Activated CD4-positive, alpha-beta T cell treated with anti-CD3 and anti-CD28 coated beads for 4 hours (primary cell): ENCODE results near the gene GALNT10.
"Not testable (repeated sequence)": the region's sequence is repeated elsewhere in the genome, so short reads cannot be mapped to it uniquely, and the experiment has no call there.

Experiments used
- DNase-seq, 2 donors: peaks; one replicate each; pipeline ENCODE4 v3.0.0-alpha.2; 2020

Gene GALNT10, protein sequence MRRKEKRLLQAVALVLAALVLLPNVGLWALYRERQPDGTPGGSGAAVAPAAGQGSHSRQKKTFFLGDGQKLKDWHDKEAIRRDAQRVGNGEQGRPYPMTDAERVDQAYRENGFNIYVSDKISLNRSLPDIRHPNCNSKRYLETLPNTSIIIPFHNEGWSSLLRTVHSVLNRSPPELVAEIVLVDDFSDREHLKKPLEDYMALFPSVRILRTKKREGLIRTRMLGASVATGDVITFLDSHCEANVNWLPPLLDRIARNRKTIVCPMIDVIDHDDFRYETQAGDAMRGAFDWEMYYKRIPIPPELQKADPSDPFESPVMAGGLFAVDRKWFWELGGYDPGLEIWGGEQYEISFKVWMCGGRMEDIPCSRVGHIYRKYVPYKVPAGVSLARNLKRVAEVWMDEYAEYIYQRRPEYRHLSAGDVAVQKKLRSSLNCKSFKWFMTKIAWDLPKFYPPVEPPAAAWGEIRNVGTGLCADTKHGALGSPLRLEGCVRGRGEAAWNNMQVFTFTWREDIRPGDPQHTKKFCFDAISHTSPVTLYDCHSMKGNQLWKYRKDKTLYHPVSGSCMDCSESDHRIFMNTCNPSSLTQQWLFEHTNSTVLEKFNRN

DNA sequence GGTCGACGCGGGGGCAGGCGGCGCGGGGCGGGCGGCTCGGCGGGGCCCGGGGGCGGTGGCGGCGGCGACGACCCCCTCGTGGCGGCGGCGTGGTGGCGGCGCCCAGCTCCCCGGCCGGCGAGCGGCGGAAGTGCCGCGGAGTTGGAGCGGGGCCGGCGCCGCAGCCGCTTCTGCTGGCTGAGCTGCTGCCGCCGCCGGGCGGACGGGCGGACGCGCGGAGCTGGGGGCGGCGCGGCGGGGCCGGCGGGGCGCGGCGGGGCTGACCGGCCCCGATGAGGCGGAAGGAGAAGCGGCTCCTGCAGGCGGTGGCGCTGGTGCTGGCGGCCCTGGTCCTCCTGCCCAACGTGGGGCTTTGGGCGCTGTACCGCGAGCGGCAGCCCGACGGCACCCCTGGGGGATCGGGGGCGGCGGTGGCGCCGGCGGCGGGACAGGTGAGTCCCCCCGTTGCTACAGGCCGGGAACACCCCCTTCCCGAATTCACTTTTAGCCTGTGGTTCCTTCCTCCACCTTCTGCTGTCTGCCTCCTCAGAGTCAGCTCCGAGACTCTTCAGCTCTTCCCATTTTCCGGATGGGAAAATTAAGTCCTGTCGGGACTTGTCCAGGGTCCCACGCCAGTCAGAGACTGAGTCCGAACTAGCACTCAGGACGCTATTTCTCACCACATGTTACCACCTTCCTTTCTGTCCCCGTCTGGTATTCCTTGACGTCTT is at the start of gene GALNT10:
GALNT10 (plus strand) TSS at position 139 of the 710 bp plus-strand sequence; CDS start at position 273, 134 bp downstream.
- peak in 1 of 2 donors; percentile 52 for DNase-seq

GRCh38 chr5:154141745-154142221 is 48.8 kb upstream of the GALNT10 start:
- DNase-seq, result no peak

DNA sequence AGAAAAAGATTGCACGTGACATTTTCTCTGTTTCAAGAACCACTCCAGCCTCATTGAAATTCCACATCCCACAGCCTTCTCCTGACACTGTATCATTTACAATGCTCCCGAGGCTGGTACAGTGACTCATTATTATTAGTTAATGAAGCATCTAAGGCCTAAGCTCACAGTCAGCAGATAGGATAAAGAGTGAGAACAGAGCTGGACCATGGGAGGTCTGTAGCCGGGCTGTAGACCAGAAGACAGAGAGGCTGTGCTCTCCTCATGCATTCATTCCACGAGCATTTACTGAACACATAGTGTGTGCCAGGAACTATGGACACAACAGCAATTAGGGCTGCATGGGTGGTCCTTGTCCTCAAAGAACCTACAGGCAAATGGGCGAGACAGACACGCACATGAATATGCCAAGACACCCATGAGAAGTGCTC is 47.3 kb upstream of the GALNT10 start:
- no peak for DNase-seq

DNA sequence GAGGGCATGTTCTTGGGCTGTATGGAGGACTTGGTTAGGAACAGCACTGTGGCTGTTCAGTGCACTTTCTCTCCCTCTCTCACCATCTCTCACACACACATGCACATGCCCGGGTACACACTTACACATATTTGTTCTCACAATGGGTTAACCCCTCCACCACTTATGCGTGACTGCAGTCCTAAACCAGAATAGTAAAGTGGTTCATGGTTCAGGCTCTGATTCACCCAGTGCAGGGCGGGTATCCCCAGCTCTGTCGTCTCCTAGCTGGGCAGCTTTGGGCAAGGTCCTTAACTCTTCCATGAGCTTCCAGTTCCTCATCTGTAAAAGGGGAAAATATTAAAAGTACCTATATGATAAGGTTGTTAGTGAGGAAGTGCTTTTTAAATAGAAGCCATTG is 45.3 kb upstream of the GALNT10 start:
- DNase-seq, result no peak

GRCh38 chr5:154146409-154146808 is 44.1 kb upstream of the GALNT10 start:
- DNase-seq, result no peak

DNA sequence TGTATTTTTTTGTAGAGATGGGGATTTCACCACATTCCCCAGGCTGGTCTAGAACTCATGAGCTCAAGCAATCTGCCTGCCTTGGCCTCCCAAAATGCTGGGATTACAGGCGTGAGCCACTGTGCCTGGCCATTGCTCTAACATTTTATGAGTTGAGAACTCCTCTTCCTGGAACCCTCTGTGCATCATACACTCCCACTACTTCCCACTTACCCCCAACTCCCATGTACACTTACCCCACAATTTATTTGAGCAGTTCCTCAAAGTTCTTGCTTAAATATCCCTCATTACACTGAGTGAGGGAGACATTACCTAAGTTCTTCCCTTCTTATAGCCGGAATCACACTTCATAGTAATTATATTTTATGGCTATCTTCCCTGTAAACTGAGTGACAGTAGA is 42.9 kb upstream of the GALNT10 start:
- DNase-seq, result no peak

GRCh38 chr5:154150471-154150870 is 40.1 kb upstream of the GALNT10 start:
- DNase-seq, result not testable (repeated sequence)

GRCh38 chr5:154157483-154158378 is 32.8 kb upstream of the GALNT10 start:
- DNase-seq, result no peak

GRCh38 chr5:154158379-154158737 is 32.2 kb upstream of the GALNT10 start:
- no peak for DNase-seq

GRCh38 chr5:154159343-154159742 is 31.2 kb upstream of the GALNT10 start:
- no peak for DNase-seq

DNA sequence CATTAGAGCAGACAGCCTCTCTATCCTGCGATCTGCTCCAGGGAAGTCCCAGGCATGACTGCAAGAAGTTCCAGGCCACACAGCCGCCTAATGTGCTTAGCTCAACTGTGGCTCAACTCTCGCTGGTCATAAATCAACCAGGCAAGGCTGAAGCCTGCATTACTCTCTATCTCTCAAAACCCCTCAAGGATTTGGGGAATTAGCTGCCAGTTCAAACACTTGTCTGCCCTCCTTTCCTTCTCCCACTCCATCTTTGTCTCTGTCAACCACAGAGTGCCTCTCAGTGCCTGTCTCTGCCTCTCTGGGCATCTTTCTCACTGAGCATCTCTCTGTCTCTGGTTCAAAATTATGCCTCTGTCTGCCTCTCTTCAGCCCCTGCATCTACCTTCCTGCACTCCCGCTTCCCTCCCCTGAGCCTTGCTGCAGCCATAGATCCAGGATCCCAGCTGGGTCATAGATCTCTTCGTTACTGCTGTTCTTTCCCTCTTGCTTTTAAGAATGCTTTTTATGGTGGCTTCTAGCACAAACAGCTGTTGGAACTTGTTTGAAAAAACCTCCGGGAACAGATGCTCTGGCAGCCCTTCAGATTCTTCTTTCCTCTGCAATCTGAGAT is 27.9 kb upstream of the GALNT10 start:
- DNase-seq, result no peak

DNA sequence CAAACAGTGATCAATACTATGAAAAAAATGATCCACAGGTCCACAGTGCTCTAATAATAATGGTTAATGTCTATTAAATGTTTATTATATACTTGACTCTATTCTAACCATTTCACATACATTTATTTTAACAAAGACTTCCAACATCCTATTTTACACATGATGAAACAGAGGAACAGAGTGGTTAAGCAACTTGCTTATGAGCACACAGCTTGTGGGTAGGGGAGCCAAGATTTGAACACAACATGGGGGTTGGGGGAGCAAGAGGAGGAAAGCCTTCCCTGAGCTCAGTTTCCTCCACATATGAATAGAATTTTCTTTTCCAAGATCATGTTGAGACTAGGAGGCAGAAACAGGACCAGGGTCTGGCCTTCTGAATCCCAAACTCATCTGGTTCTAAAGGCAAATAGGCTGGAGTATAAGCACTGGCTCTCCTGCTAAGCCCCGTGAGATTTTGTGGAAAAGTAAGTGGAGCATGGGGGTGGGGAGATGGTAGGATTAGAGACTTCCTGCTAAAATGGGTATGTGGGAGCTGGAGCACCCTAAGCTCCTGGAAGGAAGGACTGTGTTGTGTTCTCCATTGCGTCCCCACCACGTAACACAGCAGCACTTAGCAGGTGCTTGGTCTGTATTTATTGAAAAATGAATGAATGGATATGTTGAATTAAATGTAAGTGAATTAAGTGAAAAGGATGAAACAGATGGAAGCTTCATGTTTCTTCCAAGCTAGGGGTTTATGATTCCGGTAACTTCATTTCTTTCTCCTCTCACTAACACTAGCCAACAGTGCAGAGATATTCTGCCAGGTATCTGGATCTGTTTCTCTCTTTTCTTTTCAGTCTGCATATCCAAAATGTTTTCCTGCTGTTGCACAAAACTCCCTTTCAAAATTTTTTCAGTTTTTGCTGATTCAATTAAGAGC is 26.9 kb upstream of the GALNT10 start:
- no peak for DNase-seq

- DNase-seq, result no peak
Observed at GRCh38 chr5:154164249-154164581, 26.3 kb upstream of the GALNT10 start.

DNA sequence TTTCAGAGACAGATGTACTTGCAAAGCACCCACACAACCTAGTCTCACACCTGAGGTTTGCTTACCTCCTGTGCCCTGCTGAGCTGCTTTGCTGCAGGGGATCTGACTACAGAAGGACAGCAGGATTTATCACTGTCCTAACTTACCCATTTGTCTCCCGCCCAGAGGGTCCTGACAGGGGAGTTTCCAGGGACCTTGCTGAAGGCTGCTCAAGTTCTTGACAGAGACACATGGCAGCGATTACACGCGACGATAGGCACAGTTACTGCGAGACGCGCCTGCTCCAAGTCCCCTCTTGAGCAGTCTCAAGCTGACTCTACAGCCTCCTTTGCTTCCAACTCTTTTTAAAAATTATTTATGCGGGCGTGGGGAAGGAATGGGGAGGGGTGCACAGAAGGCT is 24.6 kb upstream of the GALNT10 start:
- DNase-seq, result no peak

GRCh38 chr5:154166901-154167791 is 23.4 kb upstream of the GALNT10 start:
- DNase-seq, result no peak

GRCh38 chr5:154168395-154168794 is 22.1 kb upstream of the GALNT10 start:
- no peak for DNase-seq

- no peak for DNase-seq
Observed at GRCh38 chr5:154172785-154173184, 17.7 kb upstream of the GALNT10 start.

GRCh38 chr5:154174091-154174490 is 16.4 kb upstream of the GALNT10 start:
- DNase-seq, result no peak

DNA sequence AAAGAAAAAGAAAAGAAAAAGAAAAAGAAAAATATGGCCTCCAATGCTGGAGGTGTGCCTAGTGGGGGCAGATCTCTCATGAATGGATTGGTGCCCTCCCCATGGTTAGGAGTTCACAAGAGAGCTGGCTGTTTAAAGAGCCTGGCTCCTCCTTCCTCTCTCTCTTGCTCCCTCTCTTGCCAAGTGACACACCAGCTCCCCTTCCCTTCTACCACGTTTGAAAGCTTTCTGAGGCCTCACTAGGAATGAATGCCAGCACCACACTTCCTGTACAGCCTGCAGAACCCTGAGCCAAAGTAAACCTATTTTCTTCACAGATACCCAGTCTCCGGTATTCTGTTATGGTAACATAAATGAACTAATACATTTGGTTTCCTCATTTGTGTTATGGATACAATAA is 14.4 kb upstream of the GALNT10 start:
- DNase-seq, result no peak

DNA sequence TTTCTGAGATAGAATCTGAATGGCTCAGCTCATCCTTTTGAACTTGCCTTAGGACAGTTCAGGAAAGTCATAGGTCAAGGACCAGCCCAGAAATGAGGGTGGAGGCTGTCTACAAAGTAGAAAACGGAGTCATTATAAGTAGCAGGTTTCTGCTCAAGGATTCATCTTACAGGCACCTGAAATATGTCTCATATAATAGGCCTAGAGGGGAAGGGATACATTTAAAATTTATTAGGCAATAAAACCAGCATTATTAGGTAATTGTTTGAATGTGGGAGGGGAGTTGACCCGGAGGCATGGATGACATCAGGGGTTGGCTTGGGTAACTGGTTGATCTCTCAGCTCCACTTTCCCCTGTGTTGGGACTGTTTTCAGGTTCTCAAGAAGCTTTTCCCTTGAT is 11.9 kb upstream of the GALNT10 start:
- no peak for DNase-seq
